HG03175 (cell line): ENCODE measurements around the gene DPEP2.
"Not testable (repeated sequence)": the region's sequence is repeated elsewhere in the genome, so short reads cannot be mapped to it uniquely, and the experiment has no call there.

Experiments
- ATAC-seq: cut with Tn5 transposase; IDR thresholded peaks from one replicate; pipeline ENCODE4 v1.9.1; 2021; ENCODE audit warnings: mild to moderate bottlenecking, moderate library complexity; ENCODE audit not compliant: unreplicated experiment

The DPEP2 gene

GRCh38 chr16:67998779-67999688, at the start of gene DPEP2:
DPEP2 (minus strand) TSS chr16:67999484; CDS start chr16:67993212, 6,272 bp downstream.
- not testable (repeated sequence) for ATAC-seq

- ATAC-seq: no peak
These were observed 48.7 kb upstream of the DPEP2 start for GRCh38 chr16:68047987-68048386.

GRCh38 chr16:68046106-68046505, 46.8 kb upstream of the DPEP2 start:
- ATAC-seq: no peak

GRCh38 chr16:68041783-68042182, 42.5 kb upstream of the DPEP2 start:
- no peak for ATAC-seq

GRCh38 chr16:68040506-68041288, 41.4 kb upstream of the DPEP2 start:
- ATAC-seq: peak; percentile 69

- ATAC-seq: no peak
These were observed 38.7 kb upstream of the DPEP2 start for GRCh38 chr16:68037841-68038597.

- ATAC-seq: no peak
These were observed 35.9 kb upstream of the DPEP2 start for GRCh38 chr16:68035227-68035626.

- no peak for ATAC-seq
These were observed 33.8 kb upstream of the DPEP2 start for GRCh38 chr16:68033101-68033500.

- ATAC-seq: no peak
These were observed 32.7 kb upstream of the DPEP2 start for GRCh38 chr16:68031951-68032350.

- ATAC-seq: not testable (repeated sequence)
These were observed 30.8 kb upstream of the DPEP2 start for GRCh38 chr16:68030108-68030507.

- no peak for ATAC-seq
These were observed 29.7 kb upstream of the DPEP2 start for GRCh38 chr16:68028996-68029395.

GRCh38 chr16:68022728-68023537, 23.6 kb upstream of the DPEP2 start, which contains the start of the genes DDX28 and DUS2:
DDX28 (minus strand) TSS chr16:68023232; CDS start chr16:68023202, 30 bp downstream.
DUS2 (plus strand) TSS chr16:68023284; CDS start chr16:68038024, 14,740 bp downstream.
- ATAC-seq: peak; percentile 87

- peak; percentile 6 for ATAC-seq
These were observed 23.0 kb upstream of the DPEP2 start for GRCh38 chr16:68022278-68022727.

GRCh38 chr16:68021490-68021889, 22.2 kb upstream of the DPEP2 start:
- no peak for ATAC-seq

- no peak for ATAC-seq
These were observed 19.9 kb upstream of the DPEP2 start for GRCh38 chr16:68019167-68019680.

GRCh38 chr16:68015681-68016080, 16.4 kb upstream of the DPEP2 start, which contains the start of gene DPEP2NB:
DPEP2NB (minus strand) TSS chr16:68015911; CDS start chr16:68015770, 141 bp downstream.
- no peak for ATAC-seq

- ATAC-seq: no peak
These were observed 14.2 kb upstream of the DPEP2 start for GRCh38 chr16:68013440-68013839.

- not testable (repeated sequence) for ATAC-seq
These were observed 10.6 kb upstream of the DPEP2 start for GRCh38 chr16:68009872-68010271.

- ATAC-seq: no peak
These were observed 10.0 kb upstream of the DPEP2 start for GRCh38 chr16:68009157-68009735.
